OCI-LY7 (cell line): Measurements from ENCODE around the gene IL12B. TPM values are rescaled to one million over a fixed set of nuclear protein-coding genes. Genes with fewer than 3 reads are reported as not detected.
"Not testable (repeated sequence)": the region's sequence is repeated elsewhere in the genome, so short reads cannot be mapped to it uniquely, and the experiment has no call there.

Source experiments
- BruUV-seq: library from RNA; stranded (reverse); fragments of 400-500 nt; replicated peaks from 2 replicates; lab custom pipeline; 2021; lab: Mats Ljungman, UMichigan
- CTCF ChIA-PET: fragments of 300-600 bp; sonication (Branson Sonifier 250); formaldehyde crosslinking; loops from one replicate; lab custom pipeline; 2022; ENCODE audit warnings: antibody characterized with exemption; ENCODE audit not compliant: unreplicated experiment; lab: Charles Lee
- POLR2A ChIA-PET: fragments of 300-600 bp; sonication (Branson Sonifier 250); formaldehyde crosslinking; loops from one replicate; lab custom pipeline; 2022; ENCODE audit warnings: antibody characterized with exemption; lab: Charles Lee
- DNase-seq: peaks from one replicate; pipeline ENCODE4 v3.0.0-alpha.2; 2015; ENCODE audit warnings: low spot score
- H2AFZ ChIP-seq: fragments of 200-600 bp; sonication (generic), shearing (Covaris generic); 2 replicates; pipeline ENCODE4 v1.6.1; 2014; ENCODE audit warnings: mild to moderate bottlenecking, antibody characterized with exemption, low read length, moderate library complexity
- H3K27ac ChIP-seq: fragments of 200-600 bp; sonication (generic); 2 replicates; pipeline ENCODE4 v1.5.1; 2014; ENCODE audit warnings: mixed run types, low read depth, mild to moderate bottlenecking, moderate library complexity, low read length, inconsistent platforms; ENCODE audit not compliant: poor library complexity, severe bottlenecking
- H3K36me3 ChIP-seq: fragments of 200-600 bp; sonication (generic); 2 replicates; pipeline ENCODE4 v1.6.1; 2014; ENCODE audit warnings: mild to moderate bottlenecking, antibody characterized with exemption, low read length, moderate library complexity, mixed read lengths; ENCODE audit not compliant: insufficient read depth
- H3K4me1 ChIP-seq: fragments of 200-600 bp; sonication (generic); 2 replicates; pipeline ENCODE4 v1.5.1; 2014; ENCODE audit warnings: mild to moderate bottlenecking, low read length; ENCODE audit not compliant: insufficient read depth, poor library complexity, severe bottlenecking
- H3K4me2 ChIP-seq: fragments of 200-600 bp; sonication (generic); 2 replicates; pipeline ENCODE4 v1.6.1; 2014; ENCODE audit warnings: mild to moderate bottlenecking, low read length
- H3K4me3 ChIP-seq: fragments of 200-600 bp; sonication (generic); 2 replicates; pipeline ENCODE4 v1.5.1; 2014; ENCODE audit warnings: mild to moderate bottlenecking, low read depth, low read length; ENCODE audit not compliant: poor library complexity, severe bottlenecking
- H3K79me2 ChIP-seq: fragments of 200-600 bp; sonication (generic); 2 replicates; pipeline ENCODE4 v1.6.1; 2016; ENCODE audit warnings: low read depth, mild to moderate bottlenecking, low read length, moderate library complexity, mixed read lengths; ENCODE audit not compliant: insufficient read depth
- H3K9me2 ChIP-seq: fragments of 200-600 bp; sonication (generic); 2 replicates; pipeline ENCODE4 v1.6.1; 2016; ENCODE audit warnings: mild to moderate bottlenecking, low read length, mixed read lengths; ENCODE audit not compliant: insufficient read depth
- H3K9me3 ChIP-seq: fragments of 200-600 bp; sonication (generic); 2 replicates; pipeline ENCODE4 v1.6.1; 2014; ENCODE audit warnings: mild to moderate bottlenecking, mixed run types, low read length, mixed read lengths
- H4K20me1 ChIP-seq: fragments of 200-600 bp; sonication (generic); 2 replicates; pipeline ENCODE4 v1.6.1; 2014; ENCODE audit warnings: mild to moderate bottlenecking, antibody characterized with exemption, low read length, moderate library complexity, mixed read lengths; ENCODE audit not compliant: insufficient read depth
- CTCF ChIP-seq: fragments of 200-600 bp; sonication (generic); conservative IDR thresholded peaks from 2 replicates; pipeline ENCODE4 v1.5.1; 2014; ENCODE audit warnings: mild to moderate bottlenecking, antibody characterized with exemption, low read length, moderate library complexity, mixed read lengths
- EZH2phosphoT487 ChIP-seq: fragments of 200-600 bp; sonication (generic); IDR thresholded peaks from 2 replicates; pipeline ENCODE4 v1.6.1; 2018; ENCODE audit warnings: low read depth, borderline replicate concordance, mild to moderate bottlenecking, mixed run types, antibody characterized with exemption, low read length, moderate library complexity, mixed read lengths
- intact Hi-C: fragments of 100-400 bp; cut with micrococcal nuclease; formaldehyde crosslinking; loops from one replicate; pipeline ENCODE4 v1.10.0; 2022; ENCODE audit not compliant: unreplicated experiment
- total RNA-seq, 2 experiments: library from RNA; depleted of rRNA in 1 of 2; stranded (reverse); fragments of >200 nt in 1 of 2; shearing (Covaris generic) in 1 of 2; gene quantifications; 2 replicates each; pipeline ENCODE4 v1.2.3, GENCODE V29; 2014 to 2022

The IL12B gene
- total RNA-seq, 2 experiments from 2014 or later, result not detected

GRCh38 chr5:159362220-159362619 is 31.9 kb upstream of the IL12B start:
- TF ChIP-seq EZH2phosphoT487 (no peak), CTCF (no peak)
- no peaks in the 10 kb centered on the region for H3K9me2 ChIP-seq
- ChIA-PET CTCF (no interaction called here), POLR2A (interaction anchor here (0.6 to 1.9 kb wide), 3 partner anchors 9 to 645 kb away, joined by 3 to 10 read pairs (median 5); no protein-coding TSS in a partner anchor)
- peaks cover 3% of the 10 kb centered on the region for H3K4me1 ChIP-seq
- no peak overlapping the region for H3K4me2 ChIP-seq
- H4K20me1 ChIP-seq, result no peaks in the 10 kb centered on the region
- no peak overlapping the region for H3K4me3 ChIP-seq
- H2AFZ ChIP-seq, result no peak overlapping the region
- H3K9me3 ChIP-seq, result no peaks in the 10 kb centered on the region
- H3K79me2 ChIP-seq, result no peaks in the 10 kb centered on the region
- no peaks in the 10 kb centered on the region for H3K36me3 ChIP-seq
- DNase-seq, result no peak
- no peak overlapping the region for H3K27ac ChIP-seq
- BruUV-seq, result no TSS peak
- intact Hi-C loops, result no loop called here

GRCh38 chr5:159359871-159360270 is 29.6 kb upstream of the IL12B start:
- H2AFZ ChIP-seq, H3K9me2 ChIP-seq, H3K79me2 ChIP-seq, H3K4me2 ChIP-seq, H3K4me1 ChIP-seq, BruUV-seq, intact Hi-C loops, DNase-seq, H4K20me1 ChIP-seq, H3K36me3 ChIP-seq, CTCF ChIA-PET, H3K9me3 ChIP-seq, H3K27ac ChIP-seq, H3K4me3 ChIP-seq: not testable (repeated sequence)
- POLR2A ChIA-PET, result interaction anchor here (0.9 to 1.3 kb wide), 2 partner anchors 10 to 14 kb away, joined by 3 read pairs; no protein-coding TSS in a partner anchor

- no peak for DNase-seq
- Histone ChIP-seq H4K20me1 (no peaks in the 10 kb centered on the region), H3K4me3 (no peak overlapping the region), H3K4me2 (no peak overlapping the region), H2AFZ (no peak overlapping the region), H3K4me1 (peaks cover 3% of the 10 kb centered on the region), H3K27ac (no peak overlapping the region), H3K79me2 (no peaks in the 10 kb centered on the region), H3K9me3 (no peaks in the 10 kb centered on the region), H3K9me2 (no peaks in the 10 kb centered on the region), H3K36me3 (no peaks in the 10 kb centered on the region)
- POLR2A ChIA-PET, result interaction anchor here (0.8 to 1.3 kb wide), 3 partner anchors 9 to 1309 kb away, joined by 3 read pairs; no protein-coding TSS in a partner anchor
- no TSS peak for BruUV-seq
- CTCF ChIA-PET, result interaction anchor here (1.0 kb wide), 1 partner anchor 16 kb away, joined by 3 read pairs; no protein-coding TSS in a partner anchor
- intact Hi-C loops, result no loop called here
- no peak for TF ChIP-seq EZH2phosphoT487
These were observed 29.1 kb upstream of the IL12B start for GRCh38 chr5:159359408-159359807.
